Loucy (cell line): ENCODE results near the gene MINK1.
A peak's percentile ranks its signal among the peaks of the same experiment; 100 is the strongest.

Experiments
- EZH2phosphoT487 ChIP-seq: fragments of 200-600 bp; IDR thresholded peaks from 2 replicates; pipeline ENCODE4 v1.6.1; 2018; ENCODE audit warnings: antibody characterized with exemption, mild to moderate bottlenecking, moderate library complexity, borderline replicate concordance
- TF ChIP-seq, protein P1 (sequence below): fragments of 200-600 bp; sonication (generic); conservative IDR thresholded peaks from 2 replicates; pipeline ENCODE4 v1.5.1; 2014; ENCODE audit warnings: mild to moderate bottlenecking, antibody characterized with exemption, low read length

DNA sequence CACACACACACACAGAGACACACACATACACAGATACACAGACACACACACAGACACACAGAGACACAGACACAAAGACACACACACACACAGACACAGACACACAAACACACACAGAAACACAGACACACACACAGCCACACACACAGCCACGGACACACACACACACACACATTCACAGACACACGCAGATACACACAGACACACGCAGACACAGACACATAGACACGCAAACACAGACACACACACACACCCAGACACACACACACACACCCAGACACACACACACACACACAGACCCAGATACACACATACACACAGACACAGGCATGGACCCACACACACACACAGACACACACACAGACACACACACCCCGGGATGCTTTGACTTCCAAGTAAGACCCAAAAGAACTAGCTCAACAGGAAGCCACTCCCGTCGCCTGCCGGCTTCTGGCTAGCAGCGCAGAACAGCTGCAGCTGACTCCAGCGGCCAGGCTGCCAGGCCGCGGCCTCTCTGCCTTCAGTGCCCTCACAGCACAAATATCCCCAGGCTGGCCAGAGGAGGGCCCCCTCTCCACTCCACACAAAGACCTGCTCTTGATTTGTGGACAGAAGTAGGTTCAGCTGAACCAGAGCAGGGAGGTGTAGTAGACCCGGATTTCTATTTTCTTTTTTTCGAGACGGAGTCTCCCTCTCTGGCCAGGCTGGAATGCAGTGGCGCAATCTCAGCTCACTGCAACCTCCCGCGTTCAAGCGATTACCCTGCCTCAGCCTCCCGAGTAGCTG is 75.8 kb downstream of the MINK1 start:
- TF ChIP-seq, protein P1, sequence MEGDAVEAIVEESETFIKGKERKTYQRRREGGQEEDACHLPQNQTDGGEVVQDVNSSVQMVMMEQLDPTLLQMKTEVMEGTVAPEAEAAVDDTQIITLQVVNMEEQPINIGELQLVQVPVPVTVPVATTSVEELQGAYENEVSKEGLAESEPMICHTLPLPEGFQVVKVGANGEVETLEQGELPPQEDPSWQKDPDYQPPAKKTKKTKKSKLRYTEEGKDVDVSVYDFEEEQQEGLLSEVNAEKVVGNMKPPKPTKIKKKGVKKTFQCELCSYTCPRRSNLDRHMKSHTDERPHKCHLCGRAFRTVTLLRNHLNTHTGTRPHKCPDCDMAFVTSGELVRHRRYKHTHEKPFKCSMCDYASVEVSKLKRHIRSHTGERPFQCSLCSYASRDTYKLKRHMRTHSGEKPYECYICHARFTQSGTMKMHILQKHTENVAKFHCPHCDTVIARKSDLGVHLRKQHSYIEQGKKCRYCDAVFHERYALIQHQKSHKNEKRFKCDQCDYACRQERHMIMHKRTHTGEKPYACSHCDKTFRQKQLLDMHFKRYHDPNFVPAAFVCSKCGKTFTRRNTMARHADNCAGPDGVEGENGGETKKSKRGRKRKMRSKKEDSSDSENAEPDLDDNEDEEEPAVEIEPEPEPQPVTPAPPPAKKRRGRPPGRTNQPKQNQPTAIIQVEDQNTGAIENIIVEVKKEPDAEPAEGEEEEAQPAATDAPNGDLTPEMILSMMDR = peak; percentile 87
- TF ChIP-seq EZH2phosphoT487 = no peak
